Mesendoderm (in vitro differentiated cells): ENCODE measurements around the gene AMIGO1.

Source experiments
- DNase-seq: peaks from one replicate; pipeline ENCODE4 v3.0.0; 2013
- H2AK5ac ChIP-seq: 2 replicates; pipeline ENCODE4 v1.6.1; 2013; ENCODE audit warnings: low read length, inconsistent platforms
- H2BK120ac ChIP-seq: 2 replicates; pipeline ENCODE4 v1.6.1; 2013; ENCODE audit warnings: low read depth, mild to moderate bottlenecking, low read length, moderate library complexity, mixed read lengths
- H2BK15ac ChIP-seq: replicated peaks from 2 replicates; pipeline ENCODE4 v1.6.1; 2013; ENCODE audit warnings: low read depth, mild to moderate bottlenecking, moderate library complexity
- H2BK5ac ChIP-seq: 2 replicates; pipeline ENCODE4 v1.6.1; 2013; ENCODE audit warnings: low read length, inconsistent platforms
- H3K18ac ChIP-seq: 2 replicates; pipeline ENCODE4 v1.6.1; 2013; ENCODE audit warnings: mild to moderate bottlenecking, low read length, mixed read lengths
- H3K23ac ChIP-seq: one replicate; pipeline ENCODE4 v1.6.1; 2013; ENCODE audit warnings: low read length
- H3K27ac ChIP-seq: 2 replicates; pipeline ENCODE4 v1.5.1; 2013; ENCODE audit warnings: low read depth, mild to moderate bottlenecking, inconsistent platforms, low read length, moderate library complexity
- H3K27me3 ChIP-seq: 2 replicates; pipeline ENCODE4 v1.6.1; 2013; ENCODE audit warnings: low read length, control low read depth, mild to moderate bottlenecking, inconsistent platforms; ENCODE audit not compliant: insufficient read depth, poor library complexity
- H3K36me3 ChIP-seq: 2 replicates; pipeline ENCODE4 v1.6.1; 2013; ENCODE audit warnings: low read length, inconsistent platforms; ENCODE audit not compliant: control insufficient read depth, insufficient read depth
- H3K4ac ChIP-seq: one replicate; pipeline ENCODE4 v1.6.1; 2013; ENCODE audit warnings: low read depth, mild to moderate bottlenecking, low read length, moderate library complexity
- H3K4me1 ChIP-seq: 2 replicates; pipeline ENCODE4 v1.6.1; 2013; ENCODE audit warnings: low read depth, low read length, inconsistent platforms; ENCODE audit not compliant: control insufficient read depth
- H3K4me2 ChIP-seq: 2 replicates; pipeline ENCODE4 v1.6.1; 2013; ENCODE audit warnings: low read length
- H3K4me3 ChIP-seq: 2 replicates; pipeline ENCODE4 v1.5.1; 2013; ENCODE audit warnings: mild to moderate bottlenecking, low read length
- H3K56ac ChIP-seq: one replicate; pipeline ENCODE4 v1.6.1; 2013; ENCODE audit warnings: low read length
- H3K79me1 ChIP-seq: 2 replicates; pipeline ENCODE4 v1.6.1; 2013; ENCODE audit warnings: low read length, inconsistent platforms
- H3K79me2 ChIP-seq: 2 replicates; pipeline ENCODE4 v1.6.1; 2013; ENCODE audit warnings: mild to moderate bottlenecking, low read length; ENCODE audit not compliant: control insufficient read depth, insufficient read depth
- H3K9ac ChIP-seq: 2 replicates; pipeline ENCODE4 v1.6.1; 2013; ENCODE audit warnings: low read length, inconsistent platforms
- H4K5ac ChIP-seq: one replicate; pipeline ENCODE4 v1.6.1; 2013; ENCODE audit warnings: low read length
- H4K8ac ChIP-seq: one replicate; pipeline ENCODE4 v1.6.1; 2013; ENCODE audit warnings: low read depth, mild to moderate bottlenecking, control low read depth, low read length, moderate library complexity
- WGBS: extraction: QIAGEN DNeasy Blood & Tissue Kit; methylation state at CpG from one replicate; pipeline ENCODE4 v1.1.7; 2013; ENCODE audit warnings: low lambda C conversion rate, missing lambda C conversion rate; ENCODE audit not compliant: insufficient coverage; ENCODE audit errors: extremely low coverage; 5-methylcytosine and 5-hydroxymethylcytosine counted together

The AMIGO1 gene

DNA sequence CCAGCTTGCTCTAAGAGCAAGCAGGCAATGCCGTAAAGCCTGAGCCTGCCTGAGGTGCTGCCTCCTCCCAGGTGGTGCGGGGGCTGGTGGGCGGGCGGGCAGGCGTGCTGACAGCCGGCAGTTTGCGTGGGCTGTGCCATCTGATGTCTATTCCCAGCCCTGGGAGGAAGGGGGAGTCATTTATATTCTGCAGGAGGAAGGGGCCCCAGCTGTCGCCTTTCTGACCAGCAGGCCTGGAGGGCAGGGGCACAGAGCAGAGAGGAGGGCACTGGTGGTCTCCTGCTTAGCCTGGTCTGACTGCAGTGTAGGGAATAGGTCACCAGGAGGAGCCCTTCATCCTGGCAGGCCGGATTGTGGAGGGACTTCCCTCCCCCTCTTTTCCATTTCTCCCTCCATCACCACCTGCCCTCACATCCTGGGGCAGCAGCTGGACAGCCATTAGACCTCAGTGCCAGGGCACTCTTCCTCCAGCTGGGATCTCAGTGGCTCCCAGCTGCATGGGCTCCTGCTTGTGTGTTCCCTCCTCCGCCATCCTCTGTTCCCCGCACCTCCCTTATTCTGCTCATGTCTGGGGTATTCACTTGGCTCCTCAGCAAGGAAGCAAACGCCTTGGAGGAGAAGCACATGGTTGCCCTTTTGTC, 11.2 kb downstream of the AMIGO1 start:
- DNase-seq: peak; percentile 74

DNA sequence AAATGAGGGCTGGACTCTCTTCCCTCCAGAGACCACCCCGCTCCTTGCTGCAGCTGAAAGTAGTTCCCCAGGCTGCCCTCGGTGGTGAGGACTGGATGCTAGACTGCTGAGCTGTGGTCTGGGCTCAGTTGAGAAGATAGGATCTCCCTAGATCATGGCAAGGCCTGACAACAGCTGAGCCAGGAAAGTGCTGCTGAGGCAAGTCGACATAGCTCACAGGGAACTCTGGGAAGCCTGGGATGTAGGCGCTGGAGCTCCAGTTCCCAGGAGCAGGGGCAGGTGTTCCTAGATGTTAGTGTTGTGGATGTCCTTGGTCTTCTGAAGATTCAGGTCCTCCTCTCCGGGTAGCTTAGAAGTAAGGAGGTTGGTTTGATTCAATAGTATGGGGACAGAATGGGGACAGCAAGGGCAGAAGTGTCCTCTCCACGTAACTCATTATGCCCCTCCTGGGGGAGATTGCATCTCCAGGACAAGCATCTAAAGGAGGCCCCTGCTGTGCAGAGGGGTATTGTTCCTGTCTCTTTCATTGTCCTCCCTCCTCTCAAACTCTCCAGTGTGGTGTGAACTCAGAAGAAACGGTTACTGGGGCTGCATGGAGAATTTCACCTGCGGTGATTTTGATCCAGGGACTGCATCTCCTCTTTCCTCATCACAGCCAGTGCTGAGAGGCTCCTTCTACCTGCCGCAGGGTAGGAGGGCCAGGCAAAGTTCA, 11.9 kb downstream of the AMIGO1 start:
- Histone ChIP-seq H2BK120ac (no peak overlapping the region), H2BK15ac (no peak overlapping the region), H3K36me3 (no peaks in the 10 kb centered on the region), H3K56ac (no peak overlapping the region), H3K23ac (no peak overlapping the region), H2AK5ac (no peak overlapping the region), H3K18ac (no peak overlapping the region), H3K27me3 (no peaks in the 10 kb centered on the region), H3K4me3 (no peak overlapping the region), H3K9ac (no peak overlapping the region), H4K5ac (no peak overlapping the region), H3K79me2 (no peaks in the 10 kb centered on the region), H3K4me2 (no peak overlapping the region), H4K8ac (no peak overlapping the region), H2BK5ac (no peak overlapping the region), H3K4ac (no peak overlapping the region), H3K79me1 (peaks cover 2% of the 10 kb centered on the region), H3K4me1 (peaks cover 2% of the 10 kb centered on the region), H3K27ac (no peak overlapping the region)
- WGBS: no CpG with 5 or more reads among the region's 9 CpGs
- peak; percentile 70 for DNase-seq

More for the DNA sequence above, 11.2 kb downstream of the AMIGO1 start:
- no peak overlapping the region for H3K18ac ChIP-seq
- no peaks in the 10 kb centered on the region for H3K36me3 ChIP-seq
- H2AK5ac ChIP-seq: no peak overlapping the region
- H2BK5ac ChIP-seq: no peak overlapping the region
- H3K27me3 ChIP-seq: no peaks in the 10 kb centered on the region
- H3K79me2 ChIP-seq: no peaks in the 10 kb centered on the region
- H2BK15ac ChIP-seq: no peak overlapping the region
- no CpG with 5 or more reads among the region's 12 CpGs for WGBS
- peaks cover 2% of the 10 kb centered on the region for H3K4me1 ChIP-seq
- H3K27ac ChIP-seq: no peak overlapping the region
- no peak overlapping the region for H3K4ac ChIP-seq
- no peak overlapping the region for H2BK120ac ChIP-seq
- peaks cover 2% of the 10 kb centered on the region for H3K79me1 ChIP-seq
- no peak overlapping the region for H3K9ac ChIP-seq
- no peak overlapping the region for H4K5ac ChIP-seq
- H3K56ac ChIP-seq: no peak overlapping the region
- no peak overlapping the region for H3K4me3 ChIP-seq
- no peak overlapping the region for H4K8ac ChIP-seq
- H3K23ac ChIP-seq: no peak overlapping the region
- H3K4me2 ChIP-seq: no peak overlapping the region

DNA sequence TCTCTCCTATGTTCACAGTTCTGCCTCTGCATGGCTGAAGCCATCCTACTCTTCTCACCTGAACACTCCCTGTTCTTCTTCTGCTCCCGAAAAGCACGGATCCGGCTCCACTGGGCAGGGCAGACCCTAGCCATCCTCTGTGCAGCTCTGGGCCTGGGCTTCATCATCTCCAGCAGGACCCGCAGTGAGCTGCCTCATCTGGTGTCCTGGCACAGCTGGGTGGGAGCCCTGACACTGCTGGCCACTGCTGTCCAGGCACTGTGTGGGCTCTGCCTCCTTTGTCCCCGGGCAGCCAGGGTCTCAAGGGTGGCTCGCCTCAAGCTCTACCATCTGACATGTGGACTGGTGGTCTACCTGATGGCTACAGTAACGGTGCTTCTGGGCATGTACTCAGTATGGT, 13.8 kb downstream of the AMIGO1 start:
- no peak overlapping the region for H3K23ac ChIP-seq
- DNase-seq: no peak
- H3K56ac ChIP-seq: no peak overlapping the region
- no peak overlapping the region for H3K4ac ChIP-seq
- no peak overlapping the region for H2AK5ac ChIP-seq
- no peak overlapping the region for H3K4me3 ChIP-seq
- H4K5ac ChIP-seq: no peak overlapping the region
- no peaks in the 10 kb centered on the region for H3K4me1 ChIP-seq
- no peak overlapping the region for H3K4me2 ChIP-seq
- H2BK5ac ChIP-seq: no peak overlapping the region
- peaks cover 2% of the 10 kb centered on the region for H3K79me1 ChIP-seq
- H3K27ac ChIP-seq: no peak overlapping the region
- H3K9ac ChIP-seq: no peak overlapping the region
- H4K8ac ChIP-seq: no peak overlapping the region
- no peak overlapping the region for H2BK120ac ChIP-seq
- H3K18ac ChIP-seq: no peak overlapping the region
- H3K79me2 ChIP-seq: no peaks in the 10 kb centered on the region
- no peaks in the 10 kb centered on the region for H3K36me3 ChIP-seq
- no CpG with 5 or more reads among the region's 7 CpGs for WGBS
- no peaks in the 10 kb centered on the region for H3K27me3 ChIP-seq
- no peak overlapping the region for H2BK15ac ChIP-seq

DNA sequence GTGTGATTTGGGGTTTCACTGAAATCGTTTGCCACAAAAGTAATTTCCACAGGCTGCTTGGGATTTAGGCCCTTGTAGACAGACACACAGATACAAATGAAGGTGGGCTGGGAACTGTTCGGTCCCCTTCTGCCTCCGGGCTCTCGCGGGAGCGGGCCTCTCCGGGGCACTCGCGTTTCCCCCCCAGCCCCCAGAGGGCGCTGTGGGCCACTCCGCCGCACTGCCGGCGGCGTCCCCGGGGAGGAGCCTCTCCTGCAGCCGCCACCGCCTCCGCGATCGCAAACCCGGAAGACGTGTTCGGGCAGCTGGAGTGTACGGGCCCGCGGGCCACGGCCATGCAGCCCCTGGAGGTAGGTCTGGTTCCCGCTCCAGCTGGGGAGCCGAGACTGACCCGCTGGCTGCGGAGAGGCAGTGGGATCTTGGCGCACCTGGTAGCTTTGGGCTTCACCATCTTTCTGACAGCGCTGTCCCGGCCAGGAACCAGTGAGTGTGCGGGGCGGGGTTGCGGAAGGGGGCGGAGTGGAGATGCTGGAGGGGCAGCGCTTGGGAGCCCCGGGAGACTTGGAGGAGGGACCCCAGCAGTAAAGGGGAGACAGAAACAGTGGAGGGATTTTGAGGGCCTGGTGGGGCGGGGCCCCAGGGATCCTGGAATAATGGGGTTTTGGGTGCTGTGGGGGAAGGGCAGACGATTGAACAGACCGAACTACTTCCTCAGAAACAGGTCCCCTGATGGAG, 15.6 kb downstream of the AMIGO1 start, which contains the start of gene CYB561D1:
Gene CYB561D1 (plus strand): TSS at position 290 of the 735 bp plus-strand sequence. CDS start 46 bp downstream, at position 336.
- H2BK120ac ChIP-seq: no peak within 1 kb of the TSS
- peak within 1 kb of the TSS; percentile 97 for H3K56ac ChIP-seq
- H3K4ac ChIP-seq: no peak within 1 kb of the TSS
- peak within 1 kb of the TSS; percentile 97 for H3K4me3 ChIP-seq
- no peak within 1 kb of the TSS for H2BK15ac ChIP-seq
- no peak within 1 kb of the TSS for H4K5ac ChIP-seq
- peak within 1 kb of the TSS; percentile 71 for H3K4me2 ChIP-seq
- H3K27me3 ChIP-seq: no peaks in the 10 kb centered on the region
- no peaks in the 10 kb centered on the region for H3K4me1 ChIP-seq
- H2BK5ac ChIP-seq: no peak within 1 kb of the TSS
- no CpG with 5 or more reads among the region's 44 CpGs for WGBS
- no peak within 1 kb of the TSS for H2AK5ac ChIP-seq
- peak within 1 kb of the TSS; percentile 90 for H3K9ac ChIP-seq
- H3K23ac ChIP-seq: no peak within 1 kb of the TSS
- H4K8ac ChIP-seq: no peak within 1 kb of the TSS
- H3K79me2 ChIP-seq: no peaks in the 10 kb centered on the region
- H3K18ac ChIP-seq: no peak within 1 kb of the TSS
- no peaks in the 10 kb centered on the region for H3K36me3 ChIP-seq
- peak; percentile 90 for DNase-seq
- peaks cover 2% of the 10 kb centered on the region for H3K79me1 ChIP-seq
- peak within 1 kb of the TSS; percentile 49 for H3K27ac ChIP-seq

DNA sequence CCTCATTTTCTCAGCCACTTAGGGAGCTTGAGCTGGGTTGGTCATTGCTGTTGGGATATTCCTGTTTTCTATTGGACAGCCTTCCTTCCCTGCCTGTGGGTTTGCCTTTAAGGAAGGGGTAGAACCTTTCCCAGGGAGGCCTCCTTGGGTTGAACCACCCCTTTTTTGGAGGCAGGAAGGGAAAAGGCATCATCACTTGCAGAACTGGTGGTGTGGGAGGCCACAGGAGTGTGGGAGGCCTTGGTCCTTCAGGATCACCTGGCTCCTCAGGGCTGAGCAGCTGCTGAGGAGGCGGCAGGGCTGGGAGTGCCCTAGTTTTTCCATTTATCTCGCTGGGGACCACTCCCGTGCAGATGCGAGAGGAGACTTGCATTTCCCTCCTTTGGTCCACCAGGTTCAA, 16.3 kb downstream of the AMIGO1 start:
- Histone ChIP-seq H3K27ac (no peak overlapping the region), H4K8ac (no peak overlapping the region), H3K79me1 (peaks cover 2% of the 10 kb centered on the region), H3K4me2 (no peak overlapping the region), H3K56ac (peak overlapping the region; percentile 3), H3K4me1 (no peaks in the 10 kb centered on the region), H2BK15ac (no peak overlapping the region), H3K79me2 (no peaks in the 10 kb centered on the region), H4K5ac (no peak overlapping the region), H3K27me3 (no peaks in the 10 kb centered on the region), H3K4me3 (no peak overlapping the region), H3K36me3 (no peaks in the 10 kb centered on the region), H2BK5ac (no peak overlapping the region), H3K18ac (no peak overlapping the region), H3K23ac (no peak overlapping the region), H3K9ac (peak overlapping the region; percentile 54), H2BK120ac (no peak overlapping the region), H3K4ac (no peak overlapping the region), H2AK5ac (no peak overlapping the region)
- no CpG with 5 or more reads among the region's 4 CpGs for WGBS
- no peak for DNase-seq
